Measurements from ENCODE around the gene SLC39A7. TPM values are rescaled to one million over a fixed set of nuclear protein-coding genes. Genes with fewer than 3 reads are reported as not detected.

The SLC39A7 gene
- total RNA-seq, 1 donor from 2014 or later = 31.7 TPM

GRCh38 chr6:33235221-33235634 is 34.6 kb downstream of the SLC39A7 start:
- ATAC-seq (ENCODE audit: low read depth) (no peak), DNase-seq (no peak)
- Mint-ChIP-seq H3K36me3 (ENCODE audit: low read depth) (no peaks in the 10 kb centered on the region), H3K27me3 (peaks cover 34% of the 10 kb centered on the region), H3K27ac (no peak overlapping the region), H3K4me1 (no peaks in the 10 kb centered on the region), H3K4me3 (no peak overlapping the region), H3K9me3 (no peaks in the 10 kb centered on the region)
- TF ChIP-seq CTCF (IDR thresholded peaks at IDR 0.05) = no peak
- intact Hi-C loops (cut with micrococcal nuclease) = no loop called here
- ChIA-PET POLR2A (interaction anchor here (0.7 to 1.2 kb wide), 2 partner anchors 29 to 36 kb away, joined by 3 to 5 read pairs; no protein-coding TSS in a partner anchor), CTCF (no interaction called here)

- Mint-ChIP-seq H3K4me3 (no peak overlapping the region), H3K27me3 (peaks cover 31% of the 10 kb centered on the region), H3K27ac (no peak overlapping the region), H3K9me3 (no peaks in the 10 kb centered on the region), H3K36me3 (ENCODE audit: low read depth) (no peaks in the 10 kb centered on the region), H3K4me1 (no peaks in the 10 kb centered on the region)
- intact Hi-C loops (cut with micrococcal nuclease) = no loop called here
- ATAC-seq (ENCODE audit: low read depth) (no peak), DNase-seq (no peak)
- ChIA-PET CTCF (no interaction called here), POLR2A (interaction anchor here (0.7 to 1.2 kb wide), 2 partner anchors 37 to 1311 kb away, joined by 3 to 5 read pairs; no protein-coding TSS in a partner anchor)
- no peak for TF ChIP-seq CTCF (IDR thresholded peaks at IDR 0.05)
Measured at GRCh38 chr6:33236328-33236727, 35.7 kb downstream of the SLC39A7 start.

GRCh38 chr6:33236852-33237251 is 36.2 kb downstream of the SLC39A7 start:
- peaks cover 28% of the 10 kb centered on the region for H3K27me3 Mint-ChIP-seq
- ATAC-seq (ENCODE audit: low read depth) = no peak
- intact Hi-C loops (cut with micrococcal nuclease) = no loop called here
- TF ChIP-seq CTCF (IDR thresholded peaks at IDR 0.05) = no peak
- no peak for DNase-seq
- no peak overlapping the region for H3K4me3 Mint-ChIP-seq
- peaks cover 1% of the 10 kb centered on the region for H3K4me1 Mint-ChIP-seq
- H3K9me3 Mint-ChIP-seq = no peaks in the 10 kb centered on the region
- no peak overlapping the region for H3K27ac Mint-ChIP-seq
- CTCF ChIA-PET = no interaction called here
- no peaks in the 10 kb centered on the region for H3K36me3 Mint-ChIP-seq (ENCODE audit: low read depth)
- POLR2A ChIA-PET = no interaction called here

- no peak for ATAC-seq (ENCODE audit: low read depth)
- CTCF ChIA-PET = no interaction called here
- H3K27ac Mint-ChIP-seq = no peak overlapping the region
- no peak for DNase-seq
- no peak overlapping the region for H3K4me3 Mint-ChIP-seq
- intact Hi-C loops (cut with micrococcal nuclease) = no loop called here
- H3K4me1 Mint-ChIP-seq = peaks cover 3% of the 10 kb centered on the region
- no peaks in the 10 kb centered on the region for H3K36me3 Mint-ChIP-seq (ENCODE audit: low read depth)
- H3K27me3 Mint-ChIP-seq = peaks cover 25% of the 10 kb centered on the region
- TF ChIP-seq CTCF (IDR thresholded peaks at IDR 0.05) = no peak
- H3K9me3 Mint-ChIP-seq = no peaks in the 10 kb centered on the region
- POLR2A ChIA-PET = interaction anchor here (0.6 to 2.2 kb wide), 2 partner anchors 11 to 1040 kb away, joined by 3 to 8 read pairs; no protein-coding TSS in a partner anchor
Measured at GRCh38 chr6:33237741-33238140, 37.1 kb downstream of the SLC39A7 start.

GRCh38 chr6:33241968-33242367 is 41.3 kb downstream of the SLC39A7 start:
- intact Hi-C loops (cut with micrococcal nuclease) = no loop called here
- Mint-ChIP-seq H3K4me1 (peaks cover 3% of the 10 kb centered on the region), H3K4me3 (no peak overlapping the region), H3K9me3 (no peaks in the 10 kb centered on the region), H3K27ac (no peak overlapping the region), H3K27me3 (peaks cover 6% of the 10 kb centered on the region), H3K36me3 (ENCODE audit: low read depth) (no peaks in the 10 kb centered on the region)
- ChIA-PET POLR2A (no interaction called here), CTCF (no interaction called here)
- ATAC-seq (ENCODE audit: low read depth) (no peak), DNase-seq (no peak)
- no peak for TF ChIP-seq CTCF (IDR thresholded peaks at IDR 0.05)

All from activated B cell treated with CpG ODN at 0.5 μM for 24 hours (primary cell).